Activated CD8-positive, alpha-beta memory T cell treated with anti-CD3 and anti-CD28 coated beads, Interleukin-2, amount 50 U/mL, for 1 hour (primary cell): ENCODE data around the gene SKP1.

Experiments used
- DNase-seq: peaks from one replicate; pipeline ENCODE4 v3.0.0-alpha.2; 2020; ENCODE audit errors: extremely low read depth

SKP1 gene

GRCh38 chr5:134130239-134130945 lies 46.4 kb downstream of the SKP1 start:
- DNase-seq, result no peak

DNA sequence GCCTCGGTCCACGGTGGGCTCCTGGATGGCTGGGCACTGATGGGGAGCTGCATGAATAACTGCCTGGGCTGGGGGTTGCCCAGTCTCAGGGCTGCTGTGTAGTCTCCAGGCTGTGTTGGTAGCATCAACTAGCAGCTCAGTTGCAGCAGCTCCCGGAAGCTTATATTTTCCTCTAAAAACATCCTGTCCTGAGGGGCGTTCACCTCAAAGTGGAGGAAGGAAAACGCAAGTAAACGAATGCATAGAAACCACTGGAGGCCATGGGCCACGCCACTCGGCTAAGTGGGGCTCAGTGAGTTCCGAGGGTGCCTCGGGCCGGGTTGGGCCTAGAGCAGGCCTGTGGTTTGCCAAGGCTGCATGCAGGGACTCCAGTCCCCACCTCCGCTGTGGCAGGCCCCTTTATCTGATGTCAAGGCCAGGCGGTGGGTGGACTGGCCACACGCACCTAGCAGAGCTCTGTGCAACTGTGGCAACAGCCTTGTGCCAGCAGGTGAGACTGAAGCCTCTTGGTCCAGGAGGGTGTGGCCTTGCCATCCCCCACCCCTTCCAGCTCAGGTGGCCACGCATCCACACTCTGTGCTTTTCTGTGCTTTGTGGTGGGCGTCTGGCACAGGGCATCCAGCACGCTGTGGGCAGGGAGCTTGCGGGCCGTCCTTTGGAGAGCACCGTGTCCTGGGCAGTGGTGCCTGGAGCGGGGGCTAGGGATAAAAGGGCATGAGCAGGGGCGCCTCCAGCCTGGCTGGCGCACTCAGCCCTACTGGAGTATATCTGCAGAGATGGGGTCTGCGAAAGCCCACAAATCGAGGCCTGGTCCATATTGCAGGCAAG lies 47.1 kb downstream of the SKP1 start:
- no peak for DNase-seq

DNA sequence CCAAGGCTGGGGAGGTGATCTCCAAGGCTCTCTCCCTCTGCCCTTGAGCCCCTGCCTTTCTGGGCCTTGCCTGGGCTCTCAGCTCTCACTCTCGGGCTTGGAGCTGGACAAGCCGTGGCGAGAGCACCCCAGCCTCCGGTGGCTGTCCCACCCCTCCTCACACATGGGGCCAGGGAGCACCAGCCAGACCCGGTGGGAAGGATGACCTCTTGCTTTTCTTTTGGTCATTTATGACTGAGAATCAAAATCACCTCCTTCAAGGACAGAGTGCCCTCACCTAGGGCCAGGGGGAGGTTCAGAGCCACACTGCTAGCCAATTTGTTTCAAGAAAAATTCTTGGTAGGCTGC lies 48.1 kb downstream of the SKP1 start:
- DNase-seq, result no peak

DNA sequence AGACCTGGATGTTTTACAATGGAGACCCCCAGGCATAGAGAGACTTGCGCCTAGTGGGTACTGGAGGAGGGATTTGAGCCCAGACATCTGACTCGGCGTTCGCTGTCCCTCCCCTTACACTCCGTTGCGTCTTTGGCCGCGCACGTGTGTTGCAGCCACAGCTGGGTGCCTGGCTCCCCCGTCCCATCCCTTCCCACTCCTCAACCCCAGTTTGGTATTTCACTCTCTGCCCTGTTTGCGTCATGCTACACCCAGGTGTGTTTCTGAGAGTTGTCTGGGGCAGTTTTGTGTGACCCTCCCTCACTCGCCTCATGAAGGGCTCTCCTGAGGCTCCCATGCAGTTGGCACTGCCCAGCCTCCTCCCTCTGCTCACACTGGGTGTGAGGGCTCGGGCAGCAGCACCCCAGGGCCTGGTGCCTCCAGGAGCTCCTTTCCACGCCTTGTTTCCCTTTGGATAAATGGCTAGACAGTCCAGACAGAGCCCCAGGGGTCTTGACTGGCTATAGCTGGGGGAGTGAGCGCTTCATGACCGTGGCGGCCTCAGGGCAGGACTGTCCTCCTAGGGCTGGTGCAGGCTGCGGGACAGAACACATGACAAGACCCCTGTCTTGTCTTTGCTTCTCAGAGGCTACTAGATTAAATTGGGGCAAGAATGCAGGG lies 48.6 kb downstream of the SKP1 start:
- DNase-seq, result no peak

- no peak for DNase-seq
Observed at GRCh38 chr5:134127376-134127861, 49.3 kb downstream of the SKP1 start.

GRCh38 chr5:134125039-134126015 lies 51.4 kb downstream of the SKP1 start:
- DNase-seq, result no peak

GRCh38 chr5:134124289-134125038 lies 52.3 kb downstream of the SKP1 start:
- peak; percentile 45 for DNase-seq

- DNase-seq, result no peak
Observed at GRCh38 chr5:134123360-134123759, 53.4 kb downstream of the SKP1 start.

DNA sequence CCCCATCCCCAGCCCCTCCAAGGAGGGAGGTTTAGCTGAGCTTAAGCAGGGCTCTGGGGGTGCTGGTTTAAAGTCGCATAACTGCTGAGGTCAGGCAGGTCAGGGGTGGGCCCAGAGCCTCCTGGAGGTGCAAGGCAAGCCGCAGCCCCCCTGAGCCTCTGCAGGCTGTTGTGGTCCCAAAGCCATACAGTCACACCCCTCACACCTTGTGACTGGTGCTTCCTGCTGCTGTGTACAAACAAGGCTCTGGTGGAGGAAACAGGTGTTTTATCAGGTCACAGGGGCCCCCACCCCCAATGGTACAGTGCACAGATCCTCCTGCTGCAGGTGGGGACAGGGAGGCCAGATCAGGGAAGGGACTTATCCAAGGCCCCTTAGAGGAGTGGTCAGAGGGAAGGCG lies 54.2 kb downstream of the SKP1 start:
- DNase-seq, result peak; percentile 50

GRCh38 chr5:134120386-134121138 lies 56.2 kb downstream of the SKP1 start:
- DNase-seq, result no peak

DNA sequence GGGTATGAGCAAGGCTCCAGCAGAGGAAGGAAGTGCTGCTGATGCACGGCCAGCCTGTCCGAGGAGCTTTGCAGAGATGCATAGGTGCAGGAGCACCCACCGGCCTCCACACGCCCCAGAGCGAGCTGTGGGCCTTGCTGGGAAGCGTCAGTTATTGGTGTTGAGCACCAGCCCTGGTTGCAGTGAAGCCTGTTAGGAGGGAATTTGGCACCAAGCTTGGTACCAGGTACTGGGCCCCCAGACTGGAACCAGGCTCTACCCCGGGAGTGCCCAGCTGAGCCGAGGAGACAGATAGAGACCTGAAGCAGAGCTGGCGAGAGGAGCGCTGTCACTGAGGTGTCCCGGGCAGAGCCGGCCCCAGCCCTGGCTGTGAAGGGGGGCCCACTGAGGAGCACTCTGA lies 57.0 kb downstream of the SKP1 start:
- DNase-seq, result no peak

GRCh38 chr5:134118212-134118835 lies 58.4 kb downstream of the SKP1 start:
- no peak for DNase-seq

DNA sequence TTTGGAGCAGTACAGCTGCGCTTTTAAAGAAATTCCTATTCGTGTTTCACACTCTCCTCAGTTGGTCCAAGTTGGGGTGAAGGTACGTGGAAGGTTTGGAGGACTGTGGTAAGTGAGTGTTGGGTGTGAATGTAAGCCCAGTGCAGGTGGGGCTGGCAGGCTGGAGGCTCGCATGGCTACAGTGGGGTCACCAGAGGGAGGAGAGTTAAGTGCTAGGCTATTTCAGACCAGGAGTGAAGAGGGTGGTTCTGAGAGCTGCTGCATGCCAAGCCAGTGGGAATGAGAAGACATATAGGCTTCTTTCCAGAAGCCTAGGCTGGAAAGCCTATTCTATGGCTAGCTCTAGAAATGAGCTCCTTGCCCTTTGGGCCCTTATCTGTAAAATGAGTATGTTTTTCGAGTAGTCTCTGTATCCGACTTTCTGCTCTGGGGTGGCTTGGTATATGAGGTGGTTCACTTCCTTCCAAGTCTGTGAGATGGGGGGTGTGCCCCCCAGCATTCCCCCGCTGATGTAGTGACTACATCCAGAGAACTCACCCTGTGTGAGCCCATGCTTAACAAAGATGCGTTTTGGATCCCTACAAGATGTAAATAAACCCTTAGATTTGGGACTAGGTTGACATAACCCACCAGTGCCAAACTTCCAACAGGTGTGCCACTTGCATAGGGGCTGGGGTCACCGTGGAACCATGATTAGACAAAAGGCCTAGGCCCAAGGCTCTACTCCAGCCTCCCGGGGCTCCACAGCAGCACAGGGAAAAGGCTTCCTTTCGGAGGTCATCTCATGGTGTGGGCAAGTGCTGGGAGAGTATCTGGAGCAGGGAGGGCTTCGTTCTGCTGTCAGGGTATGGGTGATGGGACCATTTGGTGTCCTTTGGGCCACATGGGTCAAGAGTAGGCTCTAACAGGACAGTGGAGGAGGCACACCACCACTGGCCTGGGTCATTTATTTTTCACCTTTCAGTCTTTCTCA lies 59.7 kb downstream of the SKP1 start:
- DNase-seq, result no peak

GRCh38 chr5:134116286-134116685 lies 60.5 kb downstream of the SKP1 start:
- DNase-seq, result no peak

- no peak for DNase-seq
Observed at GRCh38 chr5:134115806-134116175, 61.0 kb downstream of the SKP1 start.

DNA sequence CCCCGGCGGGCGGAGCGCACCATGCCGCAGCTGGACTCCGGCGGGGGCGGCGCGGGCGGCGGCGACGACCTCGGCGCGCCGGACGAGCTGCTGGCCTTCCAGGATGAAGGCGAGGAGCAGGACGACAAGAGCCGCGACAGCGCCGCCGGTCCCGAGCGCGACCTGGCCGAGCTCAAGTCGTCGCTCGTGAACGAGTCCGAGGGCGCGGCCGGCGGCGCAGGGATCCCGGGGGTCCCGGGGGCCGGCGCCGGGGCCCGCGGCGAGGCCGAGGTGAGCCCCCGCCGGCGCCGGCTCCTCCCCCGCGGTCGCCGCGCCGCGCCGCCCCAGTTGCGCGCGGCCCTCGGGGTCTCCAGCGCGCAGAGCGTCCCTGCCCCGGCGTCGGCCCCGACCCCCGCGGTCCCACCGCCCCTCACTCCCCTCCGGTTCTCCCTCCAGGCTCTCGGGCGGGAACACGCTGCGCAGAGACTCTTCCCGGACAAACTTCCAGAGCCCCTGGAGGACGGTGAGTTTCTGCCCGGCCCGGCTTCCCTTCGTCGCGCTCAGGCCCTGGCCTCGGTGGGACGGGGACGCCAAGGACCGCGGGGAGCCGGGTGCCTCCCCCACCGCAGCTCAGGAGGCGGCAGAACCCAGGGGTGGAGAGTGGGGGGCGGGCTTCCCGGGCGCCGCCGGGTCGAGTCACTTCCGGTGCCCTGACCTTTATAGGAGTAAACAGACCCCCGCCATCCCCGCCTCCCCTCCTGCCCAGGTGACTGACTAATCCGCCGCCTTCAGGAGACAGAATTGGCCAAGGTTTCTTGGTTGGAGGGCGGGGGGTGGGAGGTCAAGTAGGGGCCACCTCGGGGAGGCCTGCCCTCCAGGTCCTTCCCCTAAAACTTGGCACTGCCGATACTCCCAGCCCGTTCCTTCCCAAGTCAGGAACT lies 61.6 kb downstream of the SKP1 start:
- peak; percentile 72 for DNase-seq
